HepG2 (cell line): ENCODE results near the gene MIDN. TPM values are rescaled to one million over a fixed set of nuclear protein-coding genes. Genes with fewer than 3 reads are reported as not detected.

Experiments used
- AKAP8 ChIP-seq: sonication (generic); formaldehyde crosslinking; IDR thresholded peaks from 2 replicates; pipeline ENCODE4 v1.5.1; 2020; ENCODE audit warnings: mild to moderate bottlenecking, missing genetic modification reagents
- ATF5 ChIP-seq: sonication (generic); formaldehyde crosslinking; IDR thresholded peaks from 2 replicates; pipeline ENCODE4 v1.4.0; 2020; ENCODE audit warnings: mild to moderate bottlenecking, low read depth, missing genetic modification reagents
- BRF2 ChIP-seq: sonication (generic); formaldehyde crosslinking; IDR thresholded peaks from 2 replicates; pipeline ENCODE4 v1.8.1; 2022; ENCODE audit warnings: mild to moderate bottlenecking, missing genetic modification reagents
- KDM6A ChIP-seq: IDR thresholded peaks from 2 replicates; pipeline ENCODE4 v1.6.1; 2016; ENCODE audit warnings: low read depth
- RAD21 ChIP-seq: fragments of 450-650 bp; formaldehyde crosslinking; IDR thresholded peaks from 2 replicates; pipeline ENCODE4 v1.5.0; 2020; ENCODE audit warnings: mild to moderate bottlenecking
- TFAP4 ChIP-seq: sonication (generic); IDR thresholded peaks from 2 replicates; pipeline ENCODE4 v1.6.1; 2016; ENCODE audit warnings: low read depth, borderline replicate concordance
- TRAFD1 ChIP-seq: sonication (generic); formaldehyde crosslinking; IDR thresholded peaks from 2 replicates; pipeline ENCODE4 v1.5.1; 2020; ENCODE audit warnings: missing genetic modification reagents, mild to moderate bottlenecking, borderline replicate concordance
- XBP1 ChIP-seq: sonication (generic); formaldehyde crosslinking; IDR thresholded peaks from 2 replicates; pipeline ENCODE4 v1.5.0; 2020; ENCODE audit warnings: missing genetic modification reagents
- ZBTB38 ChIP-seq: sonication (generic); formaldehyde crosslinking; IDR thresholded peaks from 2 replicates; pipeline ENCODE4 v1.5.1; 2020; ENCODE audit warnings: mild to moderate bottlenecking, missing genetic modification reagents
- ZBTB39 ChIP-seq: sonication (generic); formaldehyde crosslinking; IDR thresholded peaks from 2 replicates; pipeline ENCODE4 v1.5.0; 2020; ENCODE audit warnings: missing genetic modification reagents
- ZFP41 ChIP-seq: sonication (generic); formaldehyde crosslinking; IDR thresholded peaks from 2 replicates; pipeline ENCODE4 v1.4.0; 2020; ENCODE audit warnings: mild to moderate bottlenecking, missing genetic modification reagents, borderline replicate concordance
- ZNF142 ChIP-seq: sonication (generic); formaldehyde crosslinking; IDR thresholded peaks from 2 replicates; pipeline ENCODE4 v1.4.0; 2020; ENCODE audit warnings: missing genetic modification reagents
- ZNF326 ChIP-seq: sonication (generic); formaldehyde crosslinking; IDR thresholded peaks from 2 replicates; pipeline ENCODE4 v1.4.0; 2020; ENCODE audit warnings: missing genetic modification reagents, borderline replicate concordance
- ZNF430 ChIP-seq: sonication (generic); formaldehyde crosslinking; IDR thresholded peaks from 2 replicates; pipeline ENCODE4 v1.9.0; 2021; ENCODE audit warnings: mild to moderate bottlenecking, missing genetic modification reagents
- ZNF781 ChIP-seq: sonication (generic); formaldehyde crosslinking; IDR thresholded peaks from 2 replicates; pipeline ENCODE4 v1.5.1; 2020; ENCODE audit warnings: borderline replicate concordance, mild to moderate bottlenecking, missing genetic modification reagents; ENCODE audit errors: not compliant biosample characterization
- polyA plus RNA-seq, 8 experiments: library from polyadenylated mRNA; depleted of rRNA in 3 of 8; stranded (reverse) in 7 of 8; unstranded in 1 of 8; fragments of >200 nt; fragmentation: Illumina TruSeq in 4 of 8; extraction: Trizol in 4 of 8; gene quantifications; 2 replicates each; pipeline versions ENCODE4 v1.2.1 to v1.2.3, GENCODE V29; 2011 to 2016; ENCODE audit warnings: low read depth in 4 of 8, missing spikeins in 1 of 8, mixed read lengths in 1 of 8; ENCODE audit not compliant: insufficient read depth in 1 of 8
- total RNA-seq, 5 experiments: library from RNA; depleted of rRNA; stranded (reverse); fragments of >200 nt; fragmentation: Illumina TruSeq; extraction: Trizol; gene quantifications; 2 replicates each; pipeline ENCODE4 v1.2.3, GENCODE V29; 2016; ENCODE audit warnings: low read depth in 1 of 5

MIDN gene
- total and polyA plus RNA-seq, 2 of the 13 experiments (the other 11 are each of a cell fraction or from before 2014, with no cell fraction given): 8.4 to 18.0 TPM

GRCh38 chr19:1261798-1262622, 13.6 kb downstream of the MIDN start (continued):
- TF ChIP-seq ZNF142 (CRISPR knock-in tag): no peak
- TF ChIP-seq KDM6A (CRISPR knock-in tag): 0 out of 2 replicates have a peak, but pooled peaks have one; percentile 7
- TF ChIP-seq BRF2 (CRISPR knock-in tag): no peak
- no peak for TF ChIP-seq ZFP41 (CRISPR knock-in tag)
- no peak for TF ChIP-seq TRAFD1 (CRISPR knock-in tag)
- TF ChIP-seq RAD21: no peak
- TF ChIP-seq TFAP4: peak; percentile 54; the same call in 1 of the 2 replicates
- TF ChIP-seq AKAP8: 0 out of 2 replicates have a peak, but pooled peaks have one; percentile 24
- TF ChIP-seq ZNF326: no peak
- TF ChIP-seq ZBTB38 (CRISPR knock-in tag): no peak
- TF ChIP-seq ZNF430 (CRISPR knock-in tag): peak; percentile 43; the same call in 1 of the 2 replicates
- TF ChIP-seq ZNF781 (CRISPR knock-in tag): no peak
- no peak for TF ChIP-seq ATF5 (CRISPR knock-in tag)
- no peak for TF ChIP-seq XBP1
- no peak for TF ChIP-seq ZBTB39
